HG02938 (cell line): ENCODE data around the gene GABBR2.
"Not testable (repeated sequence)": the region's sequence is repeated elsewhere in the genome, so short reads cannot be mapped to it uniquely, and the experiment has no call there.

ENCODE experiments used
- ATAC-seq: cut with Tn5 transposase; IDR thresholded peaks from one replicate; pipeline ENCODE4 v1.9.1; 2021; ENCODE audit warnings: mild to moderate bottlenecking, moderate library complexity; ENCODE audit not compliant: unreplicated experiment

Gene GABBR2

DNA sequence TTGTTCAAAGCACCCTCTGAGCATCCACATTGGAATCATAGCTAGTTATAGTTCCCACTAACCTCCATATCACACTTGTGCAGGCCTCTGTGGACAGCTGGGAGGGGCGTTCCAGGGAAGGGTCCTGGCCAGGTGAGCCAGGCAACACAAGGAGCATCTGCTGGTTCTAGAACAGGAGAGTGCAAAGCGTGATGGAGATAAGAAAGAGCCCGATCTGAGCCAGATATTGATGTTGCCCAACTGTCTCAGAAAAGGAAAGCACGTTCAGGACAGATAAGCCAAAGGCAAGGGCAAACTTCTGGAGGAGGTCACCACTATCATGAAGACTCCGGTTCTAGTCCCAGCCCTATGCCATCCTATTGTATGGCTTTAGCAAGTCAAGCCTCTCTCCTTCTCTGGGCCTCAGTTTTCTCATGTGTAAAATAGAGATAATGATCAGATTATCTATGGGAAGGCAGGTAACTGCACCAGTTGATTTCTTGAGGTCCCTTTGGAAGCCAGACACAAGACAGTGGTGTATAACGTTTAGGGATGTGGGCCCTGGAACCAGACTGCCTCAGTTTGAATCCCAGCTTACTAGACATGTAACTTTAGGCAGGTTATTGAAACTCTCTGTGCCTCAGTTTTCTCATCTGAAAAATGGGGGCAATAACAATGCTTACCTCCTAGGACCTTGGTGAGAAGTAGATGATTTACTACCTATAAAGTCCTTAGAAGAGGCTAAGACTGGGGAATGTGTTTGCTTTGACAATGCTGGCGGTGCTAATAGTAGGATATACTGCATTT is 19.8 kb downstream of the GABBR2 start:
- no peak for ATAC-seq

DNA sequence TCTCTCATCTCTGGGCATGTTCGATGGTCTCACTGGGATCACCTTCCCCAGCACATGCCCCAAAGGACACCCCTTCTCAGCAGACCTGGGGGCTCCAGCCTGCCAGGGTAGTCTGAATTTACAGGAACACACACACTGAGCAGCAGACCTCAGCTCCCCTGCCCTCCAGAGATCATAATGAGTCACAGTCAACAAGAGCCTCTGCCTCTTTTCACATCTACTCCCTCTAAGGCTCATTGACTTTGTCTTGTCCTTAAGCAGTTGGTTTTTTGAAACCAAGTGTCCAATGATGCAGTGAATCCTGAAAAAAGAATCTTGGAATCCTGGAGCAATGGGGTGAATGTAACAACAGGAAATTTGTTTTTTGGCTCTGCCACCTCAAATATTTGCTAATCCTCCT is 20.8 kb downstream of the GABBR2 start:
- no peak for ATAC-seq

DNA sequence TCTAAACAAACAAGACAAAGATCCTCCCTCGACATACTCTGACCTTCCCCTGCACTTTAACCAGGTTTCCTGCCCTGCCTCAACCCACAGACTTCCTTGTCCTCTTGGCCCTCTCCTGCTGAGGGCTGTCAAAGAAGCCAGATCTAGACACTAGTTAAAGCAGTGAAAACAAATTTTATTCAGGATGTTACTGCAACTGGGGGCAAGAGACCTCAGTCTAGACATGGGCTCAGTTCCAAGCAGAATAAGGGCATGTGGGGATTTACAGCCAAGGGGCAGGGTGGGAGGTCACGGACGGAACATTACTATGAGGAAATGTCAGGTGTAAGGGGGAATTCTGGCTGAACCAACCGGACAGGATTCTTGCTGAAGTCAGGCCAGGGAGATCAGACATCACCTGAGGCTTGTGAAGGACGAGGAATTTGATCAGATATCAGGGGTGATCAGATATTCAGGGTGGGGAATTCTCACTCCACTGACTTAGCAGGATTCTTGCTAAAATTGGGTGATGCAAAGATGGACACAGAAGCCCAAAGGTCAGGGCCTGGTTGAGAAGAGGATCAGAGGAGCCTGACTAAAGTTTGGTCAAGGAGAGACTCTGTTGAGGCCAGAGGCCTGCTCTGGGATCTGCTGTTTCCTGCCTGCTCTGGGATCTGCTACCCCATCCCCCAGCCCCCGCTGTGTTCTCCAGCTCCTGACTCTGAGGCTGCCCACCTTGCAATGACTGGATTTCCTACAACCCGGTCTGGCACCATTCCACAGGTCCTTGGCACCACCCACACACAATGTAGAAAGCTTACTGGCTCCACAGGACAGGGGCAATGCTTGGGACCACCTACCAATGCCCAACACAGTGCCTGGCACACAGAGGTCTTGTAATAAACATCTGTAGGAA is 21.5 kb downstream of the GABBR2 start:
- ATAC-seq = no peak

DNA sequence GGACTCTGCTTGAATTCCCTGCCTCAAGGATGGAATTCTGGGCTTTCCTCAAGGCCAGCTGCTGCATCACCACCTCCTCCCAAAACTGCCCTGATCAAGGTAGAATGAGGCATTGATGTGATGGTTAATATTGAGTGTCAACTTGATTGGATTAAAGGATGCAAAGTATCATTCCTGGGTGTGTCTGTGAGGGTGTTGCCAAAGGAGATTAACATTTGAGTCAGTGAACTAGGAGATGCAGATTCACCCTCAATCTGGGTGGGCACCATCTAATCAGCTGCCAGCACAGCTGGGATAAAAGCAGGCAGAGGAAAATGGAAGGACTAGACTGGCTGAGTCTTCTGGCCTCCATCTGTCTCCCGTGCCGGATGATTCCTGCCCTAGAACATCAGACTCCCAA is 23.9 kb downstream of the GABBR2 start:
- ATAC-seq = not testable (repeated sequence)

DNA sequence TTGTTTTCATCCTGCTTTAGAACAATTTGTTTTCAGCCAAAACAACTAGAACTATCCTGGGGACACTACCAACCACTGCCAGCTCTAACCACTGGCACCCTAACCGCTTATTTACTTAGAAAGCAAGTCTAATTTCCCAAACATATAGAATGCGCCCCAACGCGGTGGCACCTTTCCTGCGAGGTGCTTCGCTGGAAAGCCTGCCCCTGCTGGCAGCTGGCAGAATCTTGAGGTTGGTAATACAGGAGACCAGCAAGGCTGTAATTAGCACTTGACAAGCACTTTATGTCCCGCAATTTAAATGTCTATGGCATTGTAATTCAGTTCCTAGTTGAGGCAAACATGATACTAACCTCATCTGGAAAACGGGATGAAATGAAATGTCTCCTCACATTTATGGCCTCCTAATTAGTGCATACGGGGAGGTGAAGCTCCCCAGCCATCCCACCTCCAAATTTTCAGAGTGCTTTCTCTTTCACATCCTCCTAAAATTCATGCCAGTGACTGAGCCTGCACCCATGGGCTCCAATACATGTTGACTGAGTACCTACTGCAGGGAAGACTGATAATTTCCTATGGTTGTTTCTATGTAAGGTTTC is 30.4 kb downstream of the GABBR2 start:
- no peak for ATAC-seq

DNA sequence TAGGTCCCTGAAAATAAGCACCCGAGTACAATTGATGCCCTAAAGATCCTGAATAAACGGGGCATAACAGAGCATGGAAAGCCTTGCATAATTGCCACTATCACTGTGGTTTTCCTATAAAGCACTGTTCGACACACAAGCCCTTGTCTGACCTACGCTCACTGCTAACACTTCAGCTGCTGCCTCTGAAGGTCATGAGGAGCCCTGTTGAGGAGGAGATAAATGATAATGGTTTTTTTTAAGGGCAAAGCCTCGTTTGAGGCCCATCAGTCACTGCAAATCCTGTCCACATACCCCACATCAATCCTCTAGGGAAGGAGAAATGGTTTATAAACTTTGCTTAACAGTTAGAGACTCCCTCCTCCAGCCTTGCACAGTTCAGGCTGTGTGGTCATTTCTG is 35.1 kb downstream of the GABBR2 start:
- ATAC-seq = no peak

DNA sequence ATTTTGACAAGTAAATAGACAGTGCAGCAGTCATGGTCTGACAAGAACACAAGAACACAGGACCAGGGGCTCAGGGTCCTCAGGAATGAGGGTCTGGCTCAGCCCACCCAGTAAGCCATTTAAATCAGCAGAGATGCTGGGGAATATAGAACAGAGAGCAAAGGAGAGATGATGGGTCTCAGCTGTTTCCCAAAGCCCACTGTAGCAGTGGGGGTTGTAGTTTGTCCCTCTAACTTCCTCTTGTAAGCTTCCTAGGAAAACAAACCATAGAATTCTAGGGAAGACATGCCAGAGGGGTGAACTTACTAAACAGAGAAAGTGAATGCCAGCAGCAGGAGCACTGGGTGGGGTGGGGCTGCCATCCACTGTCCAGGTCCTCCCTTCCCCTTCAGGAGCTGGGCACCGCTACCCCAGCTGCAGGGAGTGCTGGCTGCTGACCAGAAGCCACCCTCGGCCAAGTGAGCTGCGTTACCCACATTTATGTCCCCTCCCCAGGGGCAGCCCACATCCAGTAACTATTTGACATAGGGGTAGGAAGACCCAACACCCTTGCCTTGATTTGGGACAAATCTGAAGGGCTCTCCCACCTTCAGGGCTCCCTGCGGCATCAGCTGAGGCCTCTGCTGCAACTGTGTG is 41.6 kb downstream of the GABBR2 start:
- no peak for ATAC-seq

DNA sequence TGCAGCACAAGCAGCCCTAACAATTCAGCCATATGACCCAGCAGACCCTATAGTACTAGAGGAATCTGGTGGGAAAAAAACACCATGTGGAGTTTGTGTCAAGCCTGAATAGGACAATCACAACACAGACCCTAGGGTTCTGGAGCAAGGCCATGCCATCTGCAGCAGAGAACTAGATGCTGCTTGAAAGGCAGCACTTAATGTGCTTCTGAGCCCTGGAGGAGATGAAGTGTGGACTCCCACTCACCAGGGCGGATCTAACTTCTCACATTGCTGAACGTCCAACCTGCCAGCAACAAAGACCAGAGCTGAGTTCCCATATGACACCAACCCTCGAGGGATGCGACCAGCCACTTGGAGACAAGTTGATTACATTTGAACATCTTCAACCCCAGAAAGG is 43.2 kb downstream of the GABBR2 start:
- no peak for ATAC-seq

DNA sequence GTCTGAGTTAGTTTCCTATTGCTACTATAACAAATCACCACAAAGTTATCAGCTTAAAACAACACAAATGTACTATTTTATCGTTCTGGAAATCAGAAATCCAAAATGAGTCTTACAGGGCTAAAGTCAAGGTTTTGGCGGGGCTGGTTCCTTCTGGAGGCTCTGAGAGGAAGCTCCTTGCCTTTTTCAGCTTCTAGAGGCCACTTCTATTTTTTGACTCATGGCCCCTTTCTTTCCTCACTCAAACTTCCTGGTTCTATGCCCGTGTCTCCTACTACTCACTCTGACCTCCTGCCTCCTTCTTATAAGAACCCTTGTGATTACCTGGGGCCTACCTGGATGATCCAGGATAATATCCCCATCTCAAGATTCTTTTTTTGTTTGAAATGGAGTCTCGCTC is 48.2 kb downstream of the GABBR2 start:
- no peak for ATAC-seq

DNA sequence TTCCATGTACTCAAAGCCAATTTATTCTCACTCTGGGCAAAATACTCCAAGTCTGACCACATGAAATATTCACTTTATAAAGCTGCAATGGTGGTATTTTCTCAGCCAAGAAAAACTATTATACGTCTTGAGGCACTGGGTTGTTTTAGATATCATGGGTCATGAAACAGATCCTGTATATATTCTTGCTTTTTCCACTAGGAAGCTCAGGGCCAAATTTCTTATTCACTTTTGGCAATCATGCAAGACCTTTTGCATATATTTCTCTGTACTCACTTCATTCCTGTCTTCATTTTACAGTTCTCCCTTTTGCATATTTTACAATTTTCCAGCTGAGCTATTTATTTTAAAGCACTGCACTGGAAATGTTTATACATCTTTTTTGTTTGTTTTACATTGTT is 49.8 kb downstream of the GABBR2 start:
- ATAC-seq = no peak

DNA sequence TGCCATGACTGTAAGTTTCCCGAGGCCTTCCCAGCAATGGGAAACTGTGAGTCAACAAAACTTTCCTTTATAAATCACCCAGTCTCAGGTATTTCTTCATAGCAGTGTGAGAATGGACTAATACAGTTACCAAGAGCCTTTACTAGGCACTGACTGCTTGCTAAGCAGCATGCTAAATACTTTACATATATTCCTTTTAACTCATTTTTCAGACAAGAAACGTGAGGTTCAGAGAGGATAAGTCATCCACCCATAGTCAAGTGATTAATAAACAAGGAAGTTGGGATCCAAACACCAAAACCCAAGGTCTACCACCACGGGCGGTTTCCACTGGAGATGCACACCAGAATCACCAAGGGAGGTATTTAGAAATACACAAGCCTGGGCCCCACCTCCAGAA is 50.8 kb downstream of the GABBR2 start:
- no peak for ATAC-seq

DNA sequence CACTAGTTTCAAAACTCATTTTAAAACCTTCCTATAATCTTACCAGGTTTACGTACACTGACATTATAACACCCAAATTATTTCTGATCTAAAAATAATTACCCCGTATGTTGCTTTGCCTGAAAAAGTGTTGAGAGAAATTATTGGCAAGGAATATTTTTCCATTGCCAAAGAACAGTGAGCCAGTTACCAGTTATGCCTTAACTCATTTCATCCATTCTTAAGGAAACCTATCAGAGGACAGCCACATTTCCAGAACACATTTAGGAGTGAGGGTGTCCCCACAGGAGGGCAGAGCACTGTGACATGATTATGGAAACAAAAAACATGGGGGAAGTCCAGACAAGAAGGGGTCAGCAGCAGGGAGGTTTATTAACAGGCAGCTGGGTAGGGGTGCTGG is 52.2 kb downstream of the GABBR2 start:
- ATAC-seq = no peak

DNA sequence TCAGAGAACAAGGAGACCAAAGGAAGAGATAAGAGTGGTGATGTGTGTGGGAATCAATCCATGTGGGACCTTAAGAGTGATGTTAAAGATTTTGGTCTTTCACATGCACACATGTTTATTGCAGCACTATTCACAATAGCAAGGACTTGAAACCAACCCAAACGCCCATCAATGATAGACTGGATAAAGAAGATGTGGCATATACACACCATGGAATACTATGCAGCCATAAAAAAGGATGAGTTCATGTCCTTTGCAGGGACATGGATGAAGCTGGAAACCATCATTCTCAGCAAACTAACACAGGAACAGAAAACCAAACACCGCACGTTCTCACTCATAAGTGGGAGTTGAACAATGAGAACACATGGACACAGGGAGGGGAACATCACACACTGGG is 53.3 kb downstream of the GABBR2 start:
- ATAC-seq = not testable (repeated sequence)

DNA sequence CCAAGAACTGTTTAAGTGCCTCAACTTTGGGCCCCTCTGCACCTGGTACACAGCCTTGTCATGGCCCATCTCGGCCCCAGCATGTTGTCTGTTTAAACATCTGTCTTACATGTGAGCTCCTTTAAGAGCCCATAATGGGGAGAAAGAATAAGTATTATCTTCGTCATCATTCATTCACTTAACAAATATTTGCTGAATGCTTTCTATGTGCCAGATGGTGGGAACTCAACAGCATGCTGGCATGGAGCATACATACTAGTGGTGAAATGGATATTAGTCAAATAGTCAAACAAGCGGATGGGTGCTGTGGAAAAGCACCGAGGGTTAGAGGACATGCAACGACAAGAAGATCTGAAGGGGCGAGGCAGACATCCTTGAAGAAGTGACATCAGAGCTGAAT is 54.5 kb downstream of the GABBR2 start:
- no peak for ATAC-seq

DNA sequence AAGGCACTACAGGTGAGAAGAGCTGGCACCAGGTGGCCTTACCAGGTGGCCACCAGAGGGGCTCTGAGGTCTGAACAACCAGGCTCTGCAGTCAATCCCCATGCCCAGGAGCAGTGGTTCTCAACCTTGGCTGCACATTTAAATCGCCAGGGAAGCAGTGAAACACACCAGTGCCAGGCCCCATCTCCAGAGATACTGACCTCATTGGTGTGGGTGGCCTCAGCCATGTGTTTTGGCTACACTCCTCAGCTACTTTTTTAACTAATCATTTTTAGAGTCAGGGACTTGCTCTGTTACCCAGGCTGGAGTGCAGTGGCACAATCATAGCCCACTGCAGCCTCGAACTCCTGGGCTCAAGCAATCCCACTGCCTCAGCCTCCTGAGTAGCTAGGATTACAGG is 56.0 kb downstream of the GABBR2 start:
- ATAC-seq = no peak

DNA sequence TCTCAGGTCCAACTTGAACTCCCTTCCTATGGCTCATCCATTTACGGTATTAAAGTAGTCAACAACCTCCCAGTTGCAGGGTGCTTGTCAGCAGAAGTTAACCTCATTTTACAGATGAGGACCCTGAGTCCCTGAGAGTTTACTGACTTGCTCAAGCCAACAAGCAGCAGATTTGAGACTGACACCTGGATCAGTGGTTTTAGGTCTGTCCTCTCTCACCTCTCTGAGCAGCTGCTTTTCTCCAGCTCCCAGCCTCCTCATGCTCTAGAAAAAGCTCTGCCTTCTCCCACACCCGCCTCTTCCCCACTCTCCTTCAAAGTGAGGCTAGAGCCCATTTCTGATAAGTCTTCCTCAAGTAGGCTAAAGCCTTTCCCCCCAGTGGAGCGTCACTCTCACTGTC is 56.4 kb downstream of the GABBR2 start:
- ATAC-seq = no peak

DNA sequence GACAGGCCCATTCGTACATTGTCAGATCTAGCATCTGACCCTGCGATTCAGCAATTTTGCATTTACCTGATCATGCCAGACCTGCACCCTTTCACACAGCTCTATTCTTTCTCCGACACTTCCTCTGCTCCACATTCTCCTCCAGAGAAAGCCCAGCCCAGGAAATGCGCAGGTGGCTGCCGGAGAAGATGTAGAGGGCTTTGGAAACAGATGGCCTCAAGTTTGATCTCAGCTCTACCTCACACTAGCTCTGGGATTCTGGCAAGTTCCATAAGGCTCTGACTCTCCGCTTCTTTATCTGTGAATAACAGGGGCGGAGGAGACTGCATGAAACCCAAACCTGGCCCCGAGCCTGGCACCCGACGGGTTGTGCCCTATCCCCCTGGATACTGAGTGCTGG is 61.5 kb downstream of the GABBR2 start:
- no peak for ATAC-seq

DNA sequence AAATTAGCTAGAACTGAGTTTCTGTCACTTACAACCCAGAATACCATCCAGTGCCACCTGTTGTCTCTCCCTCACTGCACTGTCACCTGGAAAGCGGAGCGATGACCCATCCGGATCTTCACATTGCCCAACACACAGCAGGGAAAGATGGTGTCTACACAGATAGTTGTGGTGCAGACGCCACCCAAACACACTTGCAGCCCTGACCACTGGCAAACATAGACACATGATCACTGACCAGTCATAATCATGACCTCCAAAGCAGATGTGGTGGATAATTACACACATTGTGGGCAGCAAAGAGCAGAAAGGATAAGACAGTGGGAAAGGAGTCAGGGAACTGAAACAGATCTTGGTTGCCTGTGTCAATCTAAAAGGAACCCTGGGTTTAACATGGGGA is 64.7 kb downstream of the GABBR2 start:
- no peak for ATAC-seq

DNA sequence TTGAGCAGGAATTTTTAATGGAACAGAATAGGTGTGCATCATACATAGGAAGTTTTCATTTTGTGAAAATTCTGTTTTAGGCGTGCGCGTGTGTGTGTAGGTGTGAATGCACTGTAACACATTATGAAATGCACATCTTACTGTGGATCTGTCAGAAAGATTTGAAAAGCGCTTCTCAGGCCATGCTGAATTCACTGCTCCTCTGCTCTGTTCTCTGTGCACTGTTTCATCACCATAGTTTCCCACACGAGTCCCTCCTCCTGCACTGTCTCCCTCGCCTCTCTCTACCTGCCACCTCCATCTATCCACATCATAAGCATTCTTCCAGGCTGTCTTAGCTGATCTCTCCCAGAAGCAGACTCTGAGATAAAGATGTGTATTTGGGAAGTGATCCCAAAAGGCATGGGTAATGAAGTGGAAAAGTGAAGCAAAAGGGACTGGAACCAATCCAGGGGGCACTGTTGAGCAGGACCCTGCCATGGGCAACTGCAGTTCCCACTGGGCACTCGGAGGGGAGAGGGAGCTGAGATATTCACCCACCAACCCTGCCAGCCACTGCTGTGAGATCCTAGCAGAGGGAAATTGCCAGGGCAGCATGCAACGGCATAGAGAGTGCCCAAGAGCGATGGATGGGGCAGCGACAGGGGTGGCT is 65.9 kb downstream of the GABBR2 start:
- no peak for ATAC-seq

DNA sequence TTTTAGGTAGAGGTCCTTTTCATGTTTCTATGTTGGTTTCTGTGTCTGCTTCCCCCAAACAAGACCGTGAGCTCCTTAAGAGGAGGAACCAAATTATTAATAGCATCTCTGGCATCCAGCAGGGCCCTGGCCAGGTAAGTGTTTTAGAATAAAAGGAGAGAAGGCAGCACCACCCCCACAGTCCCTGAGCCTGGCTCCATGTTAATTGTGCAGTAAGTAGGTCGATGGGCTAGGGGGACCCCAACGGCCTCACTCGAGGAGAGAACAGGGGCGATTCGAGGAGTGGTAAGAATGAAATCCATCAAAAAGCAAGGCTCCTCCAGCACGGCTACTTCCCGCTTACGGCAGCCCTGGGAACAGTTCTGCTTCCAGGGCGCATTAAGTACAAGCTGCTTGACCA is 67.0 kb downstream of the GABBR2 start:
- ATAC-seq = no peak

DNA sequence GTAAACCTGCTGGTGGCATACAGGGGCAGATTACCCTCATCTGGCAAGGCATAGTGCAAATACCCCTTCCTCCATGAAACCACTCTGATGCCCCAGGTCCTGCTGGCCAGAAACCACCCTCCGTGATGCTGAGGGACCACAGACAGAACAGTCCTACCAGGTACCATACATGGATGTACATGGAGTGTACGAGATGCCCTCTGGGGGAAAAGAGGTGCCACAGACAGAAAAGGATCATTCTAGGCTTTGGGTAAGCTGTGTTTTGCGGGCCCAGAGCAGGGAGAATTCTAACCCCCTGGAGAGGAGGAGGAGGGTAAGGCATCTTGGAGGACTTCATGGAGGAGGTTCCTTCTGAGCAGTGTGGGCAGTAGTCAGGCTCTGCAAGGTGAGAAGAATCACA is 68.3 kb downstream of the GABBR2 start:
- no peak for ATAC-seq
